Measurements from ENCODE around the gene ZDHHC4.
"Not testable (repeated sequence)": the region's sequence is repeated elsewhere in the genome, so short reads cannot be mapped to it uniquely, and the experiment has no call there.

Gene ZDHHC4

GRCh38 chr7:6621195-6622133 is 44.2 kb downstream of the ZDHHC4 start:
- Histone ChIP-seq H2AFZ (ENCODE audit: low read depth, low read length) (no peak overlapping the region), H3K4me1 (ENCODE audit: insufficient read depth, low read length) (peaks cover under 1% of the 10 kb centered on the region), H3K9me3 (ENCODE audit: low read length) (peaks cover 2% of the 10 kb centered on the region), H3K27me3 (ENCODE audit: insufficient read depth, low read length) (no peaks in the 10 kb centered on the region), H3K4me3 (ENCODE audit: low read length) (no peak overlapping the region), H3K36me3 (ENCODE audit: insufficient read depth, low read length) (peaks cover 44% of the 10 kb centered on the region)

- H3K36me3 ChIP-seq (ENCODE audit: insufficient read depth, low read length): peaks cover 43% of the 10 kb centered on the region
- no peak overlapping the region for H3K4me3 ChIP-seq (ENCODE audit: low read length)
- H3K4me1 ChIP-seq (ENCODE audit: insufficient read depth, low read length): no peaks in the 10 kb centered on the region
- H2AFZ ChIP-seq (ENCODE audit: low read depth, low read length): no peak overlapping the region
- H3K27me3 ChIP-seq (ENCODE audit: insufficient read depth, low read length): no peaks in the 10 kb centered on the region
- peaks cover 2% of the 10 kb centered on the region for H3K9me3 ChIP-seq (ENCODE audit: low read length)
Measured at GRCh38 chr7:6622134-6622710, 45.0 kb downstream of the ZDHHC4 start.

- Histone ChIP-seq H3K27me3 (ENCODE audit: insufficient read depth, low read length) (no peaks in the 10 kb centered on the region), H2AFZ (ENCODE audit: low read depth, low read length) (no peak overlapping the region), H3K4me3 (ENCODE audit: low read length) (no peak overlapping the region), H3K9me3 (ENCODE audit: low read length) (peaks cover 2% of the 10 kb centered on the region), H3K36me3 (ENCODE audit: insufficient read depth, low read length) (peaks cover 39% of the 10 kb centered on the region), H3K4me1 (ENCODE audit: insufficient read depth, low read length) (no peaks in the 10 kb centered on the region)
Measured at GRCh38 chr7:6623589-6624245, 46.5 kb downstream of the ZDHHC4 start.

GRCh38 chr7:6624246-6624611 is 47.0 kb downstream of the ZDHHC4 start:
- Histone ChIP-seq H3K9me3 (ENCODE audit: low read length) (peaks cover 2% of the 10 kb centered on the region), H2AFZ (ENCODE audit: low read depth, low read length) (no peak overlapping the region), H3K27me3 (ENCODE audit: insufficient read depth, low read length) (no peaks in the 10 kb centered on the region), H3K4me1 (ENCODE audit: insufficient read depth, low read length) (no peaks in the 10 kb centered on the region), H3K36me3 (ENCODE audit: insufficient read depth, low read length) (peaks cover 39% of the 10 kb centered on the region), H3K4me3 (ENCODE audit: low read length) (no peak overlapping the region)

GRCh38 chr7:6628045-6628444 is 50.8 kb downstream of the ZDHHC4 start:
- Histone ChIP-seq H2AFZ (ENCODE audit: low read depth, low read length) (no peak overlapping the region), H3K36me3 (ENCODE audit: insufficient read depth, low read length) (peaks cover 17% of the 10 kb centered on the region), H3K4me3 (ENCODE audit: low read length) (no peak overlapping the region), H3K4me1 (ENCODE audit: insufficient read depth, low read length) (no peaks in the 10 kb centered on the region), H3K9me3 (ENCODE audit: low read length) (no peaks in the 10 kb centered on the region), H3K27me3 (ENCODE audit: insufficient read depth, low read length) (peaks cover 7% of the 10 kb centered on the region)

GRCh38 chr7:6630007-6630849 is 53.0 kb downstream of the ZDHHC4 start:
- H2AFZ ChIP-seq (ENCODE audit: low read depth, low read length): no peak overlapping the region
- no peaks in the 10 kb centered on the region for H3K36me3 ChIP-seq (ENCODE audit: insufficient read depth, low read length)
- no peaks in the 10 kb centered on the region for H3K9me3 ChIP-seq (ENCODE audit: low read length)
- no peaks in the 10 kb centered on the region for H3K4me1 ChIP-seq (ENCODE audit: insufficient read depth, low read length)
- no peak overlapping the region for H3K4me3 ChIP-seq (ENCODE audit: low read length)
- H3K27me3 ChIP-seq (ENCODE audit: insufficient read depth, low read length): peaks cover 7% of the 10 kb centered on the region

GRCh38 chr7:6631605-6632004 is 54.4 kb downstream of the ZDHHC4 start:
- no peaks in the 10 kb centered on the region for H3K9me3 ChIP-seq (ENCODE audit: low read length)
- no peak overlapping the region for H2AFZ ChIP-seq (ENCODE audit: low read depth, low read length)
- H3K36me3 ChIP-seq (ENCODE audit: insufficient read depth, low read length): no peaks in the 10 kb centered on the region
- peaks cover 5% of the 10 kb centered on the region for H3K4me1 ChIP-seq (ENCODE audit: insufficient read depth, low read length)
- no peak overlapping the region for H3K4me3 ChIP-seq (ENCODE audit: low read length)
- H3K27me3 ChIP-seq (ENCODE audit: insufficient read depth, low read length): peaks cover 7% of the 10 kb centered on the region

- peaks cover 17% of the 10 kb centered on the region for H3K4me1 ChIP-seq (ENCODE audit: insufficient read depth, low read length)
- no peaks in the 10 kb centered on the region for H3K9me3 ChIP-seq (ENCODE audit: low read length)
- no peaks in the 10 kb centered on the region for H3K36me3 ChIP-seq (ENCODE audit: insufficient read depth, low read length)
- no peak overlapping the region for H2AFZ ChIP-seq (ENCODE audit: low read depth, low read length)
- peaks cover 7% of the 10 kb centered on the region for H3K27me3 ChIP-seq (ENCODE audit: insufficient read depth, low read length)
- no peak overlapping the region for H3K4me3 ChIP-seq (ENCODE audit: low read length)
Measured at GRCh38 chr7:6634021-6634420, 56.8 kb downstream of the ZDHHC4 start.

- peaks cover 17% of the 10 kb centered on the region for H3K4me1 ChIP-seq (ENCODE audit: insufficient read depth, low read length)
- H3K9me3 ChIP-seq (ENCODE audit: low read length); H2AFZ ChIP-seq (ENCODE audit: low read depth, low read length); H3K36me3 ChIP-seq (ENCODE audit: insufficient read depth, low read length); H3K4me3 ChIP-seq (ENCODE audit: low read length); H3K27me3 ChIP-seq (ENCODE audit: insufficient read depth, low read length): not testable (repeated sequence)
Measured at GRCh38 chr7:6634971-6635370, 57.7 kb downstream of the ZDHHC4 start.

GRCh38 chr7:6636741-6637543 is 59.7 kb downstream of the ZDHHC4 start, which contains the start of gene ZNF316:
TSS of gene ZNF316 (plus strand) at chr7:6637318. CDS start at chr7:6642410, 5,092 bp downstream.
- Histone ChIP-seq H3K9me3 (ENCODE audit: low read length) (no peaks in the 10 kb centered on the region), H2AFZ (ENCODE audit: low read depth, low read length) (peak within 1 kb of the TSS; percentile 82), H3K4me3 (ENCODE audit: low read length) (peak within 1 kb of the TSS; percentile 77), H3K36me3 (ENCODE audit: insufficient read depth, low read length) (peaks cover 27% of the 10 kb centered on the region), H3K27me3 (ENCODE audit: insufficient read depth, low read length) (no peaks in the 10 kb centered on the region), H3K4me1 (ENCODE audit: insufficient read depth, low read length) (peaks cover 17% of the 10 kb centered on the region)

- H3K36me3 ChIP-seq (ENCODE audit: insufficient read depth, low read length): peaks cover 34% of the 10 kb centered on the region
- H3K9me3 ChIP-seq (ENCODE audit: low read length): no peaks in the 10 kb centered on the region
- no peaks in the 10 kb centered on the region for H3K27me3 ChIP-seq (ENCODE audit: insufficient read depth, low read length)
Measured at GRCh38 chr7:6637544-6638229, 60.4 kb downstream of the ZDHHC4 start.

More at GRCh38 chr7:6637544-6638229, 60.4 kb downstream of the ZDHHC4 start:
- H3K4me3 ChIP-seq (ENCODE audit: low read length): peak overlapping the region; percentile 77
- H3K4me1 ChIP-seq (ENCODE audit: insufficient read depth, low read length): peaks cover 17% of the 10 kb centered on the region
- H2AFZ ChIP-seq (ENCODE audit: low read depth, low read length): no peak overlapping the region
